ENCODE results near the gene FAM81B. TPM values are rescaled to one million over a fixed set of nuclear protein-coding genes. Genes with fewer than 3 reads are reported as not detected.

FAM81B gene
- total and polyA plus RNA-seq, 2 donors (not counting 3 experiments of a cell fraction or from before 2014, with no cell fraction given): not detected

GRCh38 chr5:95471942-95472341 lies 80.8 kb downstream of the FAM81B start:
- H3K9me3 ChIP-seq (replicated peaks; ENCODE audit: control insufficient read depth, insufficient read depth, low read length): no peaks in the 10 kb centered on the region
- BruUV-seq (replicated peaks): no TSS peak

More at GRCh38 chr5:95471942-95472341, 80.8 kb downstream of the FAM81B start:
- Histone ChIP-seq H3K9ac (replicated peaks; ENCODE audit: extremely low read depth, insufficient read depth, low read length) (no peak overlapping the region), H3K27ac (ENCODE audit: insufficient read depth, low read depth, low read length) (no peak overlapping the region), H3K4me1 (ENCODE audit: control insufficient read depth, extremely low read depth, insufficient read depth, low read length) (no peaks in the 10 kb centered on the region), H3K36me3 (ENCODE audit: control insufficient read depth in 2 of 2, extremely low read depth in 1 of 2, insufficient read depth in 2 of 2, low read length in 2 of 2) (peaks cover 6% of the 10 kb centered on the region in 2 experiments), H3K79me2 (ENCODE audit: control insufficient read depth, insufficient read depth, low read length) (no peaks in the 10 kb centered on the region), H3K27me3 (ENCODE audit: control insufficient read depth in 2 of 2, insufficient read depth in 2 of 2, low read length in 2 of 2) (no peaks in the 10 kb centered on the region), H3K9me1 (replicated peaks; ENCODE audit: control insufficient read depth, extremely low read depth, insufficient read depth, low read length) (no peaks in the 10 kb centered on the region), H4K20me1 (replicated peaks; ENCODE audit: control insufficient read depth, extremely low read depth, insufficient read depth, low read length) (no peaks in the 10 kb centered on the region), H3K4me3 (replicated peaks in 1 of 3; ENCODE audit: insufficient read depth in 1 of 3, low read depth in 1 of 3, low read length in 3 of 3) (no peak overlapping the region), H3K4me2 (ENCODE audit: insufficient read depth, low read length) (no peak overlapping the region), H2AFZ (ENCODE audit: low read depth, low read length) (no peak overlapping the region)
- intact Hi-C loops (cut with micrococcal nuclease): no loop called here
- TF ChIP-seq MAX (IDR thresholded peaks at IDR 0.05; ENCODE audit: insufficient read depth, insufficient read length) (no peak), MYC (IDR thresholded peaks at IDR 0.05; ENCODE audit: low read depth, low read length) (no peak), GATA2 (IDR thresholded peaks at IDR 0.05; ENCODE audit: insufficient read depth, insufficient read length, low read depth, low read length) (no peak), JUN (IDR thresholded peaks at IDR 0.05; ENCODE audit: borderline replicate concordance, insufficient read depth, insufficient read length, low read depth) (no peak), FOS (IDR thresholded peaks at IDR 0.05; ENCODE audit: borderline replicate concordance, insufficient read depth, low read length) (no peak), EZH2 (IDR thresholded peaks at IDR 0.05; ENCODE audit: borderline replicate concordance, low read depth, low read length, severe bottlenecking) (no peak), POLR2A (IDR thresholded peaks at IDR 0.05; ENCODE audit: low read depth, low read length) (no peak), POLR2AphosphoS5 (IDR thresholded peaks at IDR 0.05; ENCODE audit: insufficient read depth, low read depth, low read length) (no peak)
- TF ChIP-seq, protein P1, sequence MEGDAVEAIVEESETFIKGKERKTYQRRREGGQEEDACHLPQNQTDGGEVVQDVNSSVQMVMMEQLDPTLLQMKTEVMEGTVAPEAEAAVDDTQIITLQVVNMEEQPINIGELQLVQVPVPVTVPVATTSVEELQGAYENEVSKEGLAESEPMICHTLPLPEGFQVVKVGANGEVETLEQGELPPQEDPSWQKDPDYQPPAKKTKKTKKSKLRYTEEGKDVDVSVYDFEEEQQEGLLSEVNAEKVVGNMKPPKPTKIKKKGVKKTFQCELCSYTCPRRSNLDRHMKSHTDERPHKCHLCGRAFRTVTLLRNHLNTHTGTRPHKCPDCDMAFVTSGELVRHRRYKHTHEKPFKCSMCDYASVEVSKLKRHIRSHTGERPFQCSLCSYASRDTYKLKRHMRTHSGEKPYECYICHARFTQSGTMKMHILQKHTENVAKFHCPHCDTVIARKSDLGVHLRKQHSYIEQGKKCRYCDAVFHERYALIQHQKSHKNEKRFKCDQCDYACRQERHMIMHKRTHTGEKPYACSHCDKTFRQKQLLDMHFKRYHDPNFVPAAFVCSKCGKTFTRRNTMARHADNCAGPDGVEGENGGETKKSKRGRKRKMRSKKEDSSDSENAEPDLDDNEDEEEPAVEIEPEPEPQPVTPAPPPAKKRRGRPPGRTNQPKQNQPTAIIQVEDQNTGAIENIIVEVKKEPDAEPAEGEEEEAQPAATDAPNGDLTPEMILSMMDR (IDR thresholded peaks at IDR 0.05; ENCODE audit: extremely low read depth in 1 of 2, insufficient read depth in 1 of 2, low read depth in 1 of 2, low read length in 2 of 2): no peak
- no peak for DNase-seq (ENCODE audit: low read depth, low spot score)
- CTCF ChIA-PET: no interaction called here
- dilution Hi-C loops (cut with MboI; ENCODE audit: extremely low pct_ligation_motif_present, low sequenced_read_pairs): no loop called here
- POLR2A ChIA-PET: no interaction called here
- no peak for FAIRE-seq

Measured in endothelial cell of umbilical vein (primary cell).